Measurements from ENCODE around the gene PMEL.
"Not testable (repeated sequence)": the region's sequence is repeated elsewhere in the genome, so short reads cannot be mapped to it uniquely, and the experiment has no call there.

Gene PMEL

GRCh38 chr12:55965941-55966407 is at the start of gene PMEL:
TSS of gene PMEL (minus strand) at chr12:55966042. CDS start at chr12:55966011, 31 bp downstream.
- DNase-seq (ENCODE audit: low read depth in 2 of 2, low spot score in 1 of 2), result no peak

GRCh38 chr12:56014205-56014604 is 48.4 kb upstream of the PMEL start:
- DNase-seq (ENCODE audit: low read depth in 2 of 2, low spot score in 1 of 2), result no peak

GRCh38 chr12:56013482-56013881 is 47.6 kb upstream of the PMEL start:
- no peak for DNase-seq (ENCODE audit: low read depth in 2 of 2, low spot score in 1 of 2)

GRCh38 chr12:56011509-56012090 is 45.8 kb upstream of the PMEL start:
- no peak for DNase-seq (ENCODE audit: low read depth in 2 of 2, low spot score in 1 of 2)

GRCh38 chr12:56010111-56010570 is 44.3 kb upstream of the PMEL start:
- no peak for DNase-seq (ENCODE audit: low read depth in 2 of 2, low spot score in 1 of 2)

- DNase-seq (ENCODE audit: low read depth in 2 of 2, low spot score in 1 of 2), result peak; percentile 33 to 40
Observed at GRCh38 chr12:56007564-56008559, 42.0 kb upstream of the PMEL start.

GRCh38 chr12:56004211-56004610 is 38.4 kb upstream of the PMEL start:
- no peak for DNase-seq (ENCODE audit: low read depth in 2 of 2, low spot score in 1 of 2)

- not testable (repeated sequence) for DNase-seq (ENCODE audit: low read depth in 2 of 2, low spot score in 1 of 2)
Observed at GRCh38 chr12:56003376-56003775, 37.5 kb upstream of the PMEL start.

- no peak for DNase-seq (ENCODE audit: low read depth in 2 of 2, low spot score in 1 of 2)
Observed at GRCh38 chr12:56001487-56002100, 35.8 kb upstream of the PMEL start.

GRCh38 chr12:55999999-56000540 is 34.2 kb upstream of the PMEL start:
- DNase-seq (ENCODE audit: low read depth in 2 of 2, low spot score in 1 of 2), result not testable (repeated sequence)

- not testable (repeated sequence) for DNase-seq (ENCODE audit: low read depth in 2 of 2, low spot score in 1 of 2)
Observed at GRCh38 chr12:55999522-55999921, 33.7 kb upstream of the PMEL start.

- DNase-seq (ENCODE audit: low read depth in 2 of 2, low spot score in 1 of 2), result no peak
Observed at GRCh38 chr12:55997535-55997859, 31.7 kb upstream of the PMEL start.

GRCh38 chr12:55996715-55997534 is 31.1 kb upstream of the PMEL start, which contains the start of gene SUOX:
TSS of gene SUOX (plus strand) at chr12:55997276. CDS start at chr12:56002222, 4,946 bp downstream.
- DNase-seq (ENCODE audit: low read depth in 2 of 2, low spot score in 1 of 2), result no peak

GRCh38 chr12:55996201-55996714 is 30.4 kb upstream of the PMEL start:
- peak; percentile 29 to 40 for DNase-seq (ENCODE audit: low read depth in 2 of 2, low spot score in 1 of 2)

- DNase-seq (ENCODE audit: low read depth in 2 of 2, low spot score in 1 of 2), result no peak
Observed at GRCh38 chr12:55995366-55995765, 29.5 kb upstream of the PMEL start.

GRCh38 chr12:55993230-55993853 is 27.5 kb upstream of the PMEL start:
- no peak for DNase-seq (ENCODE audit: low read depth in 2 of 2, low spot score in 1 of 2)

- DNase-seq (ENCODE audit: low read depth in 2 of 2, low spot score in 1 of 2), result no peak
Observed at GRCh38 chr12:55991110-55991509, 25.3 kb upstream of the PMEL start.

- DNase-seq (ENCODE audit: low read depth in 2 of 2, low spot score in 1 of 2), result not testable (repeated sequence)
Observed at GRCh38 chr12:55985976-55986375, 20.1 kb upstream of the PMEL start.

- no peak for DNase-seq (ENCODE audit: low read depth in 2 of 2, low spot score in 1 of 2)
Observed at GRCh38 chr12:55985341-55985740, 19.5 kb upstream of the PMEL start.

GRCh38 chr12:55984861-55985260 is 19.0 kb upstream of the PMEL start:
- DNase-seq (ENCODE audit: low read depth in 2 of 2, low spot score in 1 of 2), result no peak
